G401.6 (cell line): ENCODE measurements around the gene PLCB3.
A peak's percentile ranks its signal among the peaks of the same experiment; 100 is the strongest.

ENCODE experiments used
- FAIRE-seq: peaks from 2 replicates; lab custom pipeline; 2012; peaks lifted over from hg19 to GRCh38; lab: Jason Lieb, UNC

The PLCB3 gene

DNA sequence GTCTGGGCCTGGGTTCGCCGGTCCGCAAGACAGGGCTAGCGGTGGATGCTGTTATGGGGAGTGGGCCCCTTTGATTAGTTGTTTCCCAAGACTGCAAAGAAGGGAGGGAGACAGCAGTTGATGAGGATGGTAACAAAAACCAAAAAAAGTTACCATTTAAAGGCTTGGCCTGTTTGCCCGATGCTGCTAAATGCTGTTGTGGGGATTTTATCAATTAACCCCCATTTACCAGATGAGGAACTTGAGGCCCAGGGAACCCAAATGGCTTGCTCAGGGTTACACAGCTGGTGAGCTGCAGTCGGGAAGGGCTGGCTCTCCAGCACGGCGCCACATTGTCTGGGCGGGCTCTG is 28.7 kb upstream of the PLCB3 start:
- FAIRE-seq, result no peak

- FAIRE-seq, result no peak
Observed at GRCh38 chr11:64223001-64223651, 28.2 kb upstream of the PLCB3 start.

GRCh38 chr11:64224151-64224890 is 27.0 kb upstream of the PLCB3 start:
- FAIRE-seq, result no peak

DNA sequence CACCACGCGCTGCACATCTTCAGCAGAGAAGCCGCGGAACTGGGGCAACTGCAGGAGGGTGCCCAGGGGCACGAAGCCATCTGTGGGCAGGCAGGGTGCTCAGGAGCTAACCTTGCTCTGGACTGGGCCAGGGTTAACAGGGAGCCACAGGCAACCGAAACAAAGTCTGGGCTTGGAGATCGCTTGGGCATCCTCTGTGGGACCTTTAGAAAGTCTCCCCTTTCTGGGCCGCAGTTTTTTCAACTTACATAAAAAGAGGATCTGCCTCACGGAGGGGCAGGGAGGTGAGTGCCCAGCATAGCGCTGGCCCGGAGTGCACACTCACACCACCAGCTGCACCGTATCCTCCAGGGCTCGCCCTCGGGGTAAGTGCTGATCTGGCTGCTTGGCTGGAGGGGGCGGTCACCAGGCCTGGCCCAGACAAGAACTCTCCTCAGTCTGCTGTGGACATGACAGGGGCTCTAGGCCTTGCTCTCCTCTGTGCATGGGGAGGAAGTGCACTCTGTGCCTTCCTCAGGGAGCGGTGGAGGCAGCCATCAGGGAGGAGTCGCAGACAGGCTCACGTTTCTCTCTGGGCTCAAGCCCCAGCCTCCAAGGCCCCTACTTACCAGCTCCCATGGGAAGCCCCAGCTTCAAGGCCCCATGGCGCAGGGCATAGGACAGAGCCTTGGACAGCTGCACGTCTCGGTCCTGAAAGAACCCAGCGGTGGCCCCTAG is 26.3 kb upstream of the PLCB3 start:
- FAIRE-seq, result no peak

GRCh38 chr11:64225608-64226506 is 25.5 kb upstream of the PLCB3 start, which contains the start of the genes NUDT22 and TRPT1:
Gene NUDT22 (plus strand): TSS chr11:64226274. CDS start chr11:64226653, 379 bp downstream.
Gene TRPT1 (minus strand): TSS chr11:64226186. CDS start chr11:64225860, 326 bp downstream.
- no peak for FAIRE-seq

DNA sequence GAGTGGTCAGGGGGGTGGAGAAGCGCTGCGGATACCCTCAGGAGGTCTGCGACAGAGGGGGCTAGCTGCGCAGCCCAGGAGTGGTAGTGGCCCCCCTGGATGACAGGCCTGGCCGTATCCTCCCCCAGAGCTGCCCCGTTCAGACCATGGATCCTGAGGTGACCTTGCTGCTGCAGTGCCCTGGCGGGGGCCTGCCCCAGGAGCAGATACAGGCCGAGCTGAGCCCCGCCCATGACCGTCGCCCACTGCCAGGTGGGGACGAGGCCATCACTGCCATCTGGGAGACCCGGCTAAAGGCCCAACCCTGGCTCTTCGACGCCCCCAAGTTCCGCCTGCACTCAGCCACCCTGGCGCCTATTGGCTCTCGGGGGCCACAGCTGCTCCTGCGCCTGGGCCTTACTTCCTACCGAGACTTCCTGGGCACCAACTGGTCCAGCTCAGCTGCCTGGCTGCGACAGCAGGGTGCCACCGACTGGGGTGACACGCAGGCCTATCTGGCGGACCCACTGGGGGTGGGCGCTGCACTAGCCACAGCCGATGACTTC is 24.8 kb upstream of the PLCB3 start:
- no peak for FAIRE-seq

GRCh38 chr11:64227405-64227956 is 23.8 kb upstream of the PLCB3 start:
- no peak for FAIRE-seq

- FAIRE-seq, result no peak
Observed at GRCh38 chr11:64229090-64229743, 22.1 kb upstream of the PLCB3 start.

GRCh38 chr11:64229744-64230170 is 21.6 kb upstream of the PLCB3 start:
- FAIRE-seq, result no peak

DNA sequence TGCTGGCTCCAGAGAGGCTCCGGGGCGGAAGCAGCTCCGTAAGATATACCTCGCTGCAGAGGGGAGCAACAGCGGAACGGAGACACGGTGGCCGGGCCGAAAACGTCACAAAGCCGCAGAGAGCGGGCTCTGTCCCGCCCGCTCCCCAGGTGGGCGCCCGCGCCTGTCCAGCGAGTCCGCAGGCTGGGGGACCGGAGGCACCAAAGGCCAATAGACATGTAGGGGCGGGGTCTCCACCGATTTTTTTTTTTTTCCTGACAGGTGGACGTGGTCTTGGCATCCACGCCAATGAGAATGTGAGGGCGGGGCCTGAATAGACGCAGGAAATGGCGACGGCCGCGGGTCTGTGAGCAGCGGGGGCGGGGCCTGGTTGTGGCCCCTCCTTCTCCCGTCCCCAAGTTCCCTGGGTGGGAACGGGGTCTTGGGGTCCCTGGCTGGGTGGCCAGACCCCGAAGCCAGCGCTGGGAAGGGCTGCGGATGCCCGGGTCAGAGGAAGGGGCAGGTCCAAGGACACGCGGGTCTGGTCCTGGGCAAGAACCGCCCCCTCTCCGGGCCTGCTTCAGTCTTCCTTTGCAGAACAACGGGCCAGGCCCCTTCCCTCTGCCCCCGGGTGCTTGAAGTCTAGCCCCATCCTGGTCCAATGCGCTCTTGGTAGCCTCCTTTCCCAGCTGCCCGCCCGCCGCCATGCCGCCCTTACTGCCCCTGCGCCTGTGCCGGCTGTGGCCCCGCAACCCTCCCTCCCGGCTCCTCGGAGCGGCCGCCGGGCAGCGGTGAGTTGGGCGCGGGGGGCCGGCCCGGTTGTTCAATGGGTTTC is 21.0 kb upstream of the PLCB3 start, which contains the start of gene DNAJC4:
Gene DNAJC4, plus strand, starts transcription at position 378 of the 814 bp plus-strand sequence. Its CDS starts 307 bp downstream, at position 685.
- peak; percentile 94 for FAIRE-seq

GRCh38 chr11:64230985-64231365 is 20.4 kb upstream of the PLCB3 start:
- no peak for FAIRE-seq

DNA sequence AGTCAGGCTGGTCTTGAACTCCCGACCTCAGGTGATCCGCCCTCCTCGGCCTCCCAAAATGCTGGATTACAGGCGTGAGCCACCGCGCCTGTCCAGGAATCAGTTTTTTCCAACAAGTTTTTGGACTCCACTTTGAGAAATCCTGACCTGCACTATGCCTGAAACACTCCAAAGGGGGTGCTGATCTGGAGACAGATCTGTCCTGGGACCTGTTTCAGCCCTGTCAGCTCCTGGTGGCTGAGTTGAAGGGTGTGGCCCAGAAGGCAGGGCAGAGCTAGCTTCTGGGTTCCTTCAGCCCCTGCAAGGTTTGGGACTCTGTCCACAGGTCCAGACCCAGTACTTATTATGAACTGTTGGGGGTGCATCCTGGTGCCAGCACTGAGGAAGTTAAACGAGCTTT is 19.8 kb upstream of the PLCB3 start:
- no peak for FAIRE-seq

GRCh38 chr11:64232182-64232966 is 19.0 kb upstream of the PLCB3 start:
- no peak for FAIRE-seq

- no peak for FAIRE-seq
Observed at GRCh38 chr11:64232967-64233315, 18.4 kb upstream of the PLCB3 start.

DNA sequence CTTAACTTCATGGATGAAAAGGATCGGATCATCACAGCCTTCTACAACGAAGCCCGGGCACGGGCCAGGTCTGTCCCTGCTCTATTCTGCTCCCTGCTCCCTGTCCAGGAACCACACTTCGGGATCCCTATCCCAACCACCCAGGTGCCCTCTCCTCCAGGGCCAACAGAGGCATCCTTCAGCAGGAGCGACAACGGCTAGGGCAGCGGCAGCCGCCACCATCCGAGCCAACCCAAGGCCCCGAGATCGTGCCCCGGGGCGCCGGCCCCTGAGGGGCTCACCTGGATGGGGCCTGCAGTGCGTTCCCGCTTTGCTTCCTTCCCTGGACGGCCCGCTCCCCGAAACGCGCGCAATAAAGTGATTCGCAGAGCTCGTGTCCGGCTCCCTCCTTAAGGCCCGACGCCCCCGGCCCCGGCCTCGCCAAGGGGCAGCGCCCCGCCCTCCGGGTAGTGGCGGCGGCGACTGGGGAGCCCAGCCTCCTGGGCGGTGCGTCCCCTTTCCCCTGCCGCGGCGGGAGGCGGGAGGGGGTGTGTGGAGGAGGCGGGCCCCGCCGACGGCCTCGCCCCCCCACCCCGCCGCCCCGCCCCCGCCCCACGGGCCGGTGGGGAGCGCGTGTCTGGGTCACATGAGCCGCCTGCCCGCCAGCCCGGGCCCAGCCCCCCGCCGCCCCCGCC is 17.3 kb upstream of the PLCB3 start, which contains the start of gene VEGFB:
Gene VEGFB, plus strand, starts transcription at position 672 of the 674 bp plus-strand sequence. CDS start 250 bp downstream, outside the sequence.
- FAIRE-seq, result no peak

- no peak for FAIRE-seq
Observed at GRCh38 chr11:64234647-64235379, 16.5 kb upstream of the PLCB3 start.

GRCh38 chr11:64235437-64236161 is 15.7 kb upstream of the PLCB3 start:
- FAIRE-seq, result no peak
